ENCODE data around the gene PHF21A.
A peak's percentile ranks its signal among the peaks of the same experiment; 100 is the strongest.
"Not testable (repeated sequence)": the region's sequence is repeated elsewhere in the genome, so short reads cannot be mapped to it uniquely, and the experiment has no call there.

The PHF21A gene

GRCh38 chr11:46120346-46121300 lies 631 bp downstream of the PHF21A start:
- no peak for DNase-seq (ENCODE audit: low read depth in 2 of 2, low spot score in 1 of 2)

DNA sequence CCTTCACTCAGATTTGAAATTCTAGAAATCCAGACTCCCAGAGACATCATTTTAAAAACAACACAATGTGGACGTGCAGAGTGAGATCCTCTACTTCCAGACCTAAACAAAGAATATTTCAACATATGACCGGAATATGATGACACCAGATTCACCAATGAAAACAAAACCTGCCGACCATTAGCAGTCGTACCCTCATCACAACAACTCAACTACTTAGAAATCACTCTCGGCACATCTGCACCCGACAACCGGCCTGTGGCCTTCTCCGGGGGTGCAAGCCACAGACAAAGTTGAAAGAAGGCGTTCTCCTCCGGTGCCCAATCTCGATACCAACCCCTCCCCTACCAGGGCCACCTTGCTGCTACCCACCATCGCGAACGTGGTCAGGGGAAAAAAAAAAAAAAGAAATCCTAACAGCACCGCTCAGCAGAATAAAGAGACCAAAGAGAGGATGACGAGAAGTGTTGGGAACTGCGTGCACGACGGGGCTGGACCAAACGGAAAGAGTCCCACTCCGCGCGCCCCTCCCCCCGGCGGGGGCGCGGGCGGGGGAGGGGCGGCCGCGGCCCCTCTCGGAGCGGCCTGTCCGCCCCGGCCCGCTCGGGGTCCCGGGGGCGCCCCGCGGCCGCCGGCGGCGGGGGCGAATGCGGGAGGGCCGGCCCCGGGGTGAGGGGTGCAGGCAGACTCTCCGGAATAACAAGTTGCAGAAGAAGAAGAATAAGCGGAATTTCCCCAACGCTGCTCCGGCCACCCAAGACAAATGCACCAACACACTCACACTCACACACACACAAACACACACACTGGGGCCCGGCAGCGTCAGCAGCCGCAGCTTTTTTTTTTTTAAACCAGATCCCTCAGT lies 1.7 kb downstream of the PHF21A start:
- peak in 1 of 2 donors; percentile 22 for DNase-seq (ENCODE audit: low read depth in 2 of 2, low spot score in 1 of 2)

DNA sequence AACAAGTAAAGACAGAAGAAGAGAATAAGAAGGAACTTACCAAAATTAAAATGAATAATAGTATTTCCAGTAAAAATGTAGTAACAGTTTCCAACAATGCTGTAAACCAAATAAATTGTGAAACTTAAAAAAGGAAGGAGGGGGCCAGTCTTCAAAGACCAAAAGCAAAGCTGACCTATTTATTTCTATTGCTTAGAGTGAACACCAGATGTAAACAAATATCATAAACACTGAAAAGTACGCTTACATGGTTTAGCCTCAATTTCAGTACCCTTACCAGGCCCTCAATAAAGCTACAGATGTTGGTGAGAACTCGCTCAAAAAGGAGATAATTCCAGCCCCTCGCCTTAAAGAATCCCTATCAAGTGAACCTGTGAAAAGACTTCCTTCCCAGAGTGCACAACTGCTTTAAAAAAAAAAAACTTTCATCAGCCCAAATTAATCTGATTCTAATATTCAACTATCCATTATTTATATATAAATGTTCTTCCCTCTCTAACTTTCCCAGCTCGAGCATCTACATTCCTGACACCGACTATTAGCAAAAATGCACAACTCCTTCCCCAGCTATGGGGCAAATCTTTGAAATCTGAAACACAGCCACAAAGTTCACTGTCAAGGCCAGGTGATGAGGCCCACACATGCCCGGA lies 2.4 kb downstream of the PHF21A start:
- DNase-seq (ENCODE audit: low read depth in 2 of 2, low spot score in 1 of 2), result no peak

DNA sequence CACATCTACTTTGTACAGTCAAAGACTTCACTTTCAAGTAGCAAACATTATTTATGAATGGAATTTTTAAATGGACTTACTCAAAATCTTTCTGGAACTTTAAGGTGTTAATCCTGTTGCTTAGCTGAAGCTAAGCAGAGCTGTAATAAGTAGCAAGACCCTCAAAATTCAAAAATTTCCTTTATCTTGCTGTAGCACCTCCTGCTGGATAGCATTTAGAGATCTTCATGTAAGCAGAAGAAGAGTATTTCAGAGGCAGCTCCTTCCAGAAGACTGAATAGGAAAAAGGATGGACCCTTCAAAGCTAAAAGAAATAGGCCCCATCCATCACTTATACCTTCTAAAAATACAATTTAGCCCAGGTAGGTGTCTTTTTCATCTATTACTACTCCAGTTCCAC lies 3.4 kb downstream of the PHF21A start:
- DNase-seq (ENCODE audit: low read depth in 2 of 2, low spot score in 1 of 2), result no peak

- DNase-seq (ENCODE audit: low read depth in 2 of 2, low spot score in 1 of 2), result not testable (repeated sequence)
These were observed 4.6 kb downstream of the PHF21A start for GRCh38 chr11:46116712-46117037.

GRCh38 chr11:46116007-46116711 lies 5.1 kb downstream of the PHF21A start:
- DNase-seq (ENCODE audit: low read depth in 2 of 2, low spot score in 1 of 2), result no peak

DNA sequence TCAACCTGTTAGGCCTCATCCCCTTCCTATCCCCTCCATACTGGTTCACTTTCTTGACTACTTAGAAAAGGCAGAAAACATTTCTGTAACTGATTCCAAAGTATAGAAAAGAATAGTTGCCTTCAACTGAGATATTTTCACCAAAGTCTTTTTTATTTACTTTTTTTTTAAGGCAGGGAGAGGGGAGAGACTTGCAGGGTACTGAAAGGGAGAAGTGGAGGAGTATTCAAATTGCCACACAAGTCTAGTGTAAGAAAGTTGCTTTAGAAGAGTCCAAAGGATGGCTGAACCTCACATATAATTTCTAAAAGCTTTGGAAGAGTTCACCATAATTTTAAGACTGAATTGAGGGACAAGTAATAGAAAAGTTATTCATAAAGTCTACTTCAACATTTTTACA lies 6.3 kb downstream of the PHF21A start:
- DNase-seq (ENCODE audit: low read depth in 2 of 2, low spot score in 1 of 2), result no peak

DNA sequence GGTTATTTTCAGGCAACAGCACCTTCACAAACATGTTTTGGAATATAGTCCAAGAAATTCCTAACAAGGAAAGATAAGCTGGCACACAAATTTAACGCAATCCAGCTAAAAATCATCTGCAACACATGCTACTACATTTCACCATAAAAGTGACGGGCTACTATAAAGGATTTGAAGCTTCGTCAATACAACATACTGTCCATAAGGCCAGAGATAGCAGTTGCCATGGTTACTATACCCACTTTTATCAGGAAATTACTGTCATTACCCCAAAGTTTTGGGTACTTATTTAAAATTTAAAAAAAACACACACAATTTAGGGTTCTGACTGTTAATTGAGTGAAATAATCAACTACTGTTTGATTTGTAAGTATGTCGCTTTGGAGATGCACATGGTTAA lies 6.9 kb downstream of the PHF21A start:
- DNase-seq (ENCODE audit: low read depth in 2 of 2, low spot score in 1 of 2), result no peak

- DNase-seq (ENCODE audit: low read depth in 2 of 2, low spot score in 1 of 2), result no peak
These were observed 8.2 kb downstream of the PHF21A start for GRCh38 chr11:46112961-46113607.

DNA sequence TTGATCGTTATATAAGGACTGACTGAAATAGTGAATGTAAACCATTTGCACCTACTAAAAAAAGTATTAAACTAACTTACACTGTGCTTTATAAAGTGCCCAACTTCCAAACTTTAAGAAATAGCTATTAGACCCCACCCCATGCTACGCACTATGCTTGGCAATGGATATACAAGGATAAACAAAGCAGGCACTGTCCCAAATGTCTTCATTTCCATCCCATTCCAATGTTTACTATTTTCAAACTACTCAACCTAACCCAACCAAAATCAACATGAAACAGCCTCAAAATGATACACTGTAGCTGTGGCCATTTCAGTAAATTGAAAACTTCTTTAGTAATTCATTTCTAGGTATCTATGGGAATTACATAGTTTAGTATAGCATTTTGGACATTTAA lies 12.5 kb downstream of the PHF21A start:
- DNase-seq (ENCODE audit: low read depth in 2 of 2, low spot score in 1 of 2), result no peak

GRCh38 chr11:46107780-46108179 lies 13.5 kb downstream of the PHF21A start:
- DNase-seq (ENCODE audit: low read depth in 2 of 2, low spot score in 1 of 2), result no peak

- DNase-seq (ENCODE audit: low read depth in 2 of 2, low spot score in 1 of 2), result no peak
These were observed 13.9 kb downstream of the PHF21A start for GRCh38 chr11:46107408-46107718.

- DNase-seq (ENCODE audit: low read depth in 2 of 2, low spot score in 1 of 2), result no peak
These were observed 14.5 kb downstream of the PHF21A start for GRCh38 chr11:46106530-46107407.

DNA sequence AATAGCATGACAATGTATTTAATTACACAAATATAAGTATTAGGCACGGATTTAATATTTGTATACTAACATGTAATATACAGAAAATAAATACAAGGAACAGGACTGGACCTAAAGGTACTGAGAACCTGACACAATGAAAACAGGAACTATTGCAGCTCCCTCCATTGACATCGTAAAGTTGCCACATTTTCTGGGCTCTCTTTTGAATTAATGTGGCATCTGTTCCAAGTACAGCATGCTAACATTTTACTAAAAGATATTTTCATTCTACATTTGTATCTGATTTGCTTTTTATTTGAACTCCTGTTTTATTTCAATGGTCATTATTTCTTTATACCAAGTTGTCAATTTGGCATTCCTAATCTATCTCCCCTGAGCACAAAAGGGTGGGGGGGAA lies 15.3 kb downstream of the PHF21A start:
- DNase-seq (ENCODE audit: low read depth in 2 of 2, low spot score in 1 of 2), result no peak

DNA sequence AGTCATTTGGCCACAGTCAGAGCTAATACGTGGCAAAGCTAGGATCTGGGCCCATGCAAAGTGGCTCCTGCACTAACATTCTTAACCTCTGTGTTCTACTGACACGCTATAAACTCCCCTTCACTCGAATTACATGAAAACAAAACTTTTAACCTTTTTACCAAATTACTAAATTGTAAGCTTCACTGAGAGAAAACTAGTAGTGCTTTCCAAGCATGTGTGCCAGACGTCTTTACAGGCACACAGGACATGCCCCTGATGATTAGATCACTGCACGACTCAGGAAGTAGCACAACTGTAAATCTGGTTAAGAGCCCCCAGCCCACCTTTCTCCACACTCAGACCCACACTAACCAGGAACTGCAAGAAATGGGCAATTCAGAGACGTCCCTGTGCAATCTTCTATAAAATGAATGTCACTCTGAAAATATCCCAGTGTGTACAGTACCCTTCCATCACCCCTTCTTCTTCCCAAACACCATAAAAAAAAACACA lies 16.1 kb downstream of the PHF21A start:
- no peak for DNase-seq (ENCODE audit: low read depth in 2 of 2, low spot score in 1 of 2)

- DNase-seq (ENCODE audit: low read depth in 2 of 2, low spot score in 1 of 2), result no peak
These were observed 18.4 kb downstream of the PHF21A start for GRCh38 chr11:46102843-46103242.

GRCh38 chr11:46100670-46101069 lies 20.6 kb downstream of the PHF21A start:
- DNase-seq (ENCODE audit: low read depth in 2 of 2, low spot score in 1 of 2), result no peak

- no peak for DNase-seq (ENCODE audit: low read depth in 2 of 2, low spot score in 1 of 2)
These were observed 21.3 kb downstream of the PHF21A start for GRCh38 chr11:46099963-46100316.

DNA sequence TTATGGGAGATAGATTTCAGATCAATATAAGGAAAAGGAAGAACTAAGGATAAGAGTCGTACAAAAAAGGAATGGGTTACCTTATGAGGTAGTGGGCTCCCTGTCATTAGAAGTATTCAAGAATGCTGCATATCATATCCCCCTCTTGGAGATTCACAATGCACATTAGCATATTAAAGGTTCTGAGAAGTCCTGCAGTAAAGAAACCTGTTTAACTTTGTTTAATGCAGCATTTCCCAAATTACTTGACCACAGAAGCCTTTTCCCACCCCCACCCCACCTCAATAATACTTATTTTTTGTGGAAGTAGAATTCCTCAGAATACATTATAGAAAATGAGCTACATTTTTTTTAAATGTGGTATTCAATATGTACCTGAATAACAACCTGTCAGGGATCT lies 30.9 kb downstream of the PHF21A start:
- DNase-seq (ENCODE audit: low read depth in 2 of 2, low spot score in 1 of 2), result no peak

DNA sequence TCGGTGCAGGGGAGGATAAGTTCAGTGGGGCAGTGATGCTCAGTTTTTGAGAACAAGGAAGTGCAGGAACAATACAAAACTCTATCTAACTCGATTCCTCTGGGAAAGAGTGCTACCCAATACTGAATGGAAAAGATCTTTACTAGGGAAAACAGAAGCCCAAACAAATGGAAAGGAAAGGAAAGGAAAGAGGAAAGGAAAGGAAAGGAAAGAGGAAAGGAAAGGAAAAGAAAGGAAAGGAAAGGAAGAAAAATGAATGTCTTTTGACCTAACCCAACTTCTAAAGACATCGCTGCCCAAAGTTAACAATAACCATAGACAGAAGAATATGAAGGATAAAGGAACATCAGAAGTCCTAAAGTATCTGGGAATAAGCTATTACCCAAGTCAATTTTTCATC lies 41.6 kb downstream of the PHF21A start:
- DNase-seq (ENCODE audit: low read depth in 2 of 2, low spot score in 1 of 2), result no peak

All from stimulated activated CD8-positive, alpha-beta memory T cell treated with anti-CD3 and anti-CD28 coated beads, Interleukin-4, amount 100 ng/mL, for 1 hour (primary cell).